ENCODE measurements around the gene SUGP2.
"Not testable (repeated sequence)": the region's sequence is repeated elsewhere in the genome, so short reads cannot be mapped to it uniquely, and the experiment has no call there.

SUGP2 gene

DNA sequence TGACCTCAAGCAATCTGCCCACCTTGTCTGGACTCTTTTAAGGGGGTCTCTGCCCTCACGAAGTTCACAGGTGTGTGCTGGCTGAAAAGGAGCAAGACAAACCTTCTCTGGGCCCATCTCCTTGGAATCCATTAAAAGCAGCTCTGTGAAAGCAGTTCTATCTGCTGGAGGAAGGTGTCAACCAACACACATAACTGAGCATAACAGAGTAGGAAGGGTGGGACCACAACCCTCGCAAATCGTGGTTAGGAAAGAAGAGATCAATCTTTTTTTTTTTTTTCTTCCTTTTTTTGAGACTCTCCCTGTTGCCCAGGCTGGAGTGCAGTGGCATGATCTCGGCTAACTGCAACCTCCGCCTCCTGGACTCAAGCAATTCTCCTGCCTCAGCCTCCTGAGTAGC lies 1.4 kb downstream of the SUGP2 start:
- DNase-seq, result no peak

DNA sequence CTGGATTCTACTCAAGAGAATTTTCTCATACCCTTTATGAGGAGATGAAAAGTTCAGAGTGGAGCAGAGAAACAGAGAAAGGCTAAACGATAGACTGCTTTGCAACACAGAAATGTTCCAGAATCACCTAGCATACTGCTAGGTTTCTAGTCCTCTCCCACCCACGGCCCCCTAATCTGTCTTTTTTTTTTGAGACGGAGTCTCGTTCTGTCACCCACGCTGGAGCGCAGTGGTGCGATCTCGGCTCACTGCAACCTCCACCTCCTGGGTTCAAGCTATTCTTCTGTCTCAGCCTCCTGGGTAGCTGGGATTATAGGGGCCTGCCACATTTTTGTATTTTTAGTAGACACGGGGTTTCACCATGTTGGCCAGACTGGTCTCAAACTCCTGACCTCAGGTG lies 4.8 kb downstream of the SUGP2 start:
- DNase-seq, result no peak

DNA sequence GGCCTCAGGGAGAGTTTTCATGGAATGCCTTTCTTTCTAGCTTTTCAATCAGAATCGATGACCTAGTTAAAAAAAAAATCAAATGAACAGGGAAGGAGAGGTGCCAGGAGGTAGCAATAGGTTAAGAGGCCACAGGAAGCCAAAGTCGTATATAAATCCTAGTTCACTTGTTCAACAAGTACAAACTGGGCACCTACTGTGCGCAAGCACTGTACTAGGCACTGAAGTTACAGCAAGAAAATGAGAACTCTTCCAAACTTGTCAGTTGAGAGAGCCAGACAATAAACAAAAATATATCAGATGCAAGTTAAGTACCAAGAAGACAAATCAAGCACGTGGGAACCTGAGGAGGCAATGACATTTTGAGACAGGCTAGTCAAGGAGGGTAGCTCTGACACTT lies 6.1 kb downstream of the SUGP2 start:
- DNase-seq, result no peak

DNA sequence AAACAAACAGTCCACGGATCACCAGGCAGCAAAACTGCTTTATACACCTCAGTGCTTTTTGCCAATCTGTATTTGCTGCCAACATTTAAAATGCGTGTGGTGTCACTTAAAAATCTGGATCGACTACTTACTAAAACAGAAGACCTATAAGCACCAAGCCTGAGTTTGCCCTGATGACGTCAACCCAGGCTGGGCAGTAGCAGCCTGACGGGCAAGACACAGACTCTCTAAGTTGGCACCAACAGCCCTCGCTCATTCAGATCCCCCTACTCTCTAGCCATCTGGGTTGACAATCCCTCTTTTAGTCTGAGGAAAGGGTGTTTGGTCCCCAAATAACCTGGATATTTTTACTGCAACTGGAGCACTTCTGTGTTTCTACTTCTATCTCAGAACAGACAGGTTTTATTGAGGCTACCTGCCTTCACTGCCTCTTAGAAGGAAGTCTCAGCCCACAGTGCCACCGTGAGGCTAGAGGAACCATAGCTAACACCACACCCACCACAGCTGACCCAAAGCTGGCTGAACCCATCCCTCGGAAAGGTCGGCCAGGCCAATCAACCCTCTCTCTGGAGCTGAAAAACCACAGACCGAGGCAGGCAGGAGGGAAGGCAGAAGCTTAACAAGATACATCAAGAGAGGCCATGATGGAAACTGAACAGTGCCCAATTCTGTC lies 6.9 kb downstream of the SUGP2 start:
- peak in 2 of 3 donors; percentile 5 to 9 for DNase-seq

DNA sequence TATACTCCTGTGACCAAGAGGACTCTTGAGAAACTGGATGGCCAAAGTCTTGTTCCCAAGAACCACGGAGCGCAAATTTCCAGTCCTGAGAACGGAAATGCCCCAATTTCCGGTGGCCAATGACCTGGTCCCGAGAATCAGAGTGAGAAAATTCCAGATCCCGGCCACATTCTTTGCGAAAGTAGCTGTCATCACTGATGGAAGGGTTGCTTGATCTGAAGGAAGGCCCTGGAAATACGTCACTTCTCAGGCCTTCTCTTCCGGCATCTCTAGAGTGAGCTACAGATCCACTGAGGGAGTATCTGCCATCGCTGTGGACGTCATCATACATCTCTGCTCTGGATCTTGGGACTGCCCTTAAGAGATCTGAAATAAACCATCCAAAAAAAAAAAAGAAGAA lies 7.5 kb downstream of the SUGP2 start:
- no peak for DNase-seq

DNA sequence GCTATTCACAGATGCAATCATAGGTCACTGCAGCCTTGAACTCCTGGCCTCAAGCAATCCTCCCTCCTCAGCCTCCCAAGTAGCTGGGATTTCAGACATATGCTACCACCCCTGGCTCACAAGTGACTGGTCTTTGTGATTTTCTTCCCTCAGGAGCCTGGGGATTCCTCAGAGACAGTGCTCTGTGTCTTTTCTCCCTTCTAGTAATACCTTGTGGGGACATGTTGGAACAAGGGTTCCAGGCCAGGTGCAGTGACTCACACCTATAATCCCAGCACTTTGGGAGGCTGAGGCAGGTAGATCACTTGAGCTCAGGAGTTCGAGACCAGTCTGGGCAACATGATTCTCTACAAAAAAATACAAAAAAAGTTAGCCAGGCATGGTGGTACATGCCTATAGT lies 9.9 kb downstream of the SUGP2 start:
- DNase-seq, result not testable (repeated sequence)

DNA sequence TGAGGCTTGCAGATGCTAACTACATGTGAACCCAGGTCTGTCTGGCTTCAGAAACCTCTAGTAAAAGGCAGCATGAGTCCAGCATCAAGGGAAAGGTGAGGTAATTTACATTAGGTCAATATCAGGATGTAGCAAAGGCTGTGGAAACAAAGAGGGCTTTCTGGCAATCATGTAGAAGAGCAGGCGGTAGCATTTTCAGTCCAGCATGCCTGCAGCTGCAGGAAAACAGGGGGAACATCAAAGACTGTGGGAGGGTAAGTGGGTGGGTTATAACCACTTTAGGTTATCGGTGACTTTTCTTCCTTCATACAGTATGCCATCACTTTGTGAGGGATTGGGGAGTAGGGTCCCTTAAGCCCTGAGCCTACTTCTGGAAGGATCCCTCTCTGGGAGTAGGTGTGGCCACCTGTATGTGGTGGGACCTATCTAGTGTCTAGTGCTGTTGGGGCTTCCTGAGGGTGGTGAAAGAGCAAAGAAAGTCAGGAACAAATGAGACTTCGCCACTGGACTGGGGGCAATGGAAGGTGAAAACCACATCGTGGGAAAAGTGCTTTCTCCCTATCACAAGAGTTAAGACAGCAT lies 10.8 kb downstream of the SUGP2 start:
- no peak for DNase-seq

DNA sequence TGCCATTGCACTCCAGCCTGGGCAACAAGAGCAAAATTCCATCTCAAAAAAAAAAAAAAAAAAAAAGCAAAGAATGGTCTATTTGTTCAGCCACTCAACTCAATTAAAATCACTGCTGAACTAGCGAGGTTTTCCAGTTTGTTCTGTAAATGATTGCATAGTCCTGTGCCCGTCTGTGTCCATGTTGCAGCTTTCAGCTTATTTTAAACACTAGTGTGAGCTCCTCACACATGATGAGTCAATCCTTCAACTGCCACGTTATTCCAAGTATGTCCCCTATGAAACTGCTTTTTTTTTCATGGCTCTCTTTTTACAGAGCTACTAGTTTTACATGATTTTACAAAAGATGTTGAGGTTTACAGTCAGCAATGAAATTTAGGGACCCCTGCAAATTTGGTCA lies 12.2 kb downstream of the SUGP2 start:
- DNase-seq, result no peak

DNA sequence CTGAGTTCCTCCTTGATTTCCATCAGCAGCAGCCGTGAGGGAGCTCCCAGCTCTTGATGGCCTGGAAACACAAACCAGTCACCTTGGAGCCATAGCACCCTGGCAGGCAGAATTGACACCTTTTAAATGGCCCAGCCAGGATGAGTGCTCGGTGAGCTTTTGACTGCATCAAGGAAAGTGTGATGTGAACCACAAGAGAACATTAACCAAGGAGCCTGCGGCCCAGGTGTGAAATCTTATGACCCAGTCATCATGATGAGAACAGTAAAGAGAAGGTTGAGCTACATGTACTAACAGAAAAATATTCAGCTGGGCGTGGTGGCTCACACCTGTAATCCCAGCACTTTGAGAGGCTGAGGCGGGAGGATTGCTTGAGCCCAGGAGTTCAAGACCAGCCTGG lies 22.8 kb downstream of the SUGP2 start:
- DNase-seq, result no peak

DNA sequence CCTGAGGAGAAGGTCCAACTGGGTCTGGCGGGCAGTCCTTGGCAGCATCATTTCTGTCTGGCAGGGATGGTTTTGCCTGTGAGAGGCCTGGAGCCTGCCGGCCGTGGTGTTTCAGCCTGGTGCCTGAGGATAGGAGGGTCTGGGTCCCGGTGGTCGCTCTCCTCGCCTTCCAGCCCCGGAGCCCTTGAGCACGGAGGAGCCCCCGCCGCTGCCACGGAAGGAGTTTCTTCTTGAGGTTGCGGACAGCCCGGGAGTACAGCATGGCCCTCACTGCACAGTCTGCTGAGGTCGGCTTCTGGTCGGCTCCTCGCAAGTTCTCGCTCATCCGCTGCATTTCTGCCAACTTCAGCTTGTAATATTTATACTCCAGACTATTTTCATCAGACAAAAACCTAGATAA lies 23.4 kb downstream of the SUGP2 start:
- no peak for DNase-seq

DNA sequence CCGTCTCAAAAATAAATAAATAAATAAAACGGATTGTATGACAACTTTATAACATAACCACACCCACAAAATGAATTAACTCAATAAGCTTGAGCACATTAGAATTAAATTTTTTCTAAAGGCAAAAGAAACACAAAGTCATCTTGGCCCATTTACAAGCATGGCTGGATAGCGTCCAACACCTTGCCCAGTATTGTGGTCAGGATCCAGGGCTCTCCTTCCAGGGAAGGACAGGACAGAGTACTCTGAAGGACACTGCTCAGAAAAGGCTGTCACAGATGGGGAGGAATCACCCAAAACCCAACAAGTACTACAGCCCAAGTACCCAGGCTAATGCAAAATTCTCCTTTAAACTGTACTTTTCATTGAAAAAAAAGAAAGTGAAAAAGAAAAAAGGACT lies 27.1 kb downstream of the SUGP2 start:
- DNase-seq, result no peak

DNA sequence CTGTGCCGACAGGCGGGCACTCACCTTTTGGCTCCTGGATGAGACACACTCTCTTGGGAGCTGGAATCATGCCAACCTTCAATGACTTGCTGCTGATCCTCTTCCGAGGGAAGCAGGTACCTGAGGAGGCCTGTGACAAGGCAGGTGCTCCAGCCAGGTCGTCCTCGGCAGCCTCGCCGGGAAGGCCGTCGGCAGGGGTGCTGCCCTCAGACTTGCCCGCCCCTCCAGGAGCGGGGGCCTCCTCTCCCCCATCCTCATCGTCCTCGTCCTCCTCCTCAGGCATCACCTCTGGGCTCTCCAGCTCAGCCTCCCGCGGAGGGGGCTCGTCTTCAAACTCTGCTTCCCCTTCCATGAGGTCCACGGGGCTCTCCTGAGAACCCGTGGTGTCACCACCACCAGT lies 29.2 kb downstream of the SUGP2 start:
- DNase-seq, result no peak

DNA sequence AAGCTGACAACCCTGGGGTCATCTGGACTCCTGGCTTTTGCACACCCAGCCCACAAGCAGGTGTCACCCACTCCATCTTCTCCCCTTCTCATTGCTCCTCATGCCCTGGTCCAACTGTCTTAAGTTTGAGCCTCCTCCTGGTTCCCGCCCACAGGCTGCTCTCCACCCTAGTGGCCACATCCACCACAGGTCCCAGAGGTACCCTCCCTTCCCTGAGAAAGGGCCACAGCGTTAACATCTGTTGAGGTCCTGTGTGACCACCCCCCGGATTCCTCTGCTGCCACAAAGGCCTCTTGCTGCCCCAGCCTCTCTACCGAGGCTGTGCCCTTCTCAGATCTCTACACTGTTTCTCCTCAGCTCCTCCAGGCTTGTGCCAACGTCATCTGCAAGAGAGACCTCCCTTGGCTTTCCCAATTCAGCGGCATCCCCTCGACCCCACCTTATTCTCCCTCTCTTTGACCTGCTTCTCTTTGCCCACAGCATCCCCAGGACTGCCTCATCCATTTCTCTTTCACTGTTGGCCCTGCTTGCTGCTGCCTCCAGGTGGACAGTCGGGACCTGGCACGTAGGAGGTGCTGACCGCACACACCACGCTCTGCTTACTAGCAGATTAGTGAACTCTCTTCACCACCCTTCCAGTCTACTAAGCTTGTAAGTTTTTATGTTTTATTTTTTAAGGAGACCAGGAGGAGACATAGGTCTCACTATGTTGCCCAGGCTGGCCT lies 33.3 kb downstream of the SUGP2 start:
- no peak for DNase-seq

DNA sequence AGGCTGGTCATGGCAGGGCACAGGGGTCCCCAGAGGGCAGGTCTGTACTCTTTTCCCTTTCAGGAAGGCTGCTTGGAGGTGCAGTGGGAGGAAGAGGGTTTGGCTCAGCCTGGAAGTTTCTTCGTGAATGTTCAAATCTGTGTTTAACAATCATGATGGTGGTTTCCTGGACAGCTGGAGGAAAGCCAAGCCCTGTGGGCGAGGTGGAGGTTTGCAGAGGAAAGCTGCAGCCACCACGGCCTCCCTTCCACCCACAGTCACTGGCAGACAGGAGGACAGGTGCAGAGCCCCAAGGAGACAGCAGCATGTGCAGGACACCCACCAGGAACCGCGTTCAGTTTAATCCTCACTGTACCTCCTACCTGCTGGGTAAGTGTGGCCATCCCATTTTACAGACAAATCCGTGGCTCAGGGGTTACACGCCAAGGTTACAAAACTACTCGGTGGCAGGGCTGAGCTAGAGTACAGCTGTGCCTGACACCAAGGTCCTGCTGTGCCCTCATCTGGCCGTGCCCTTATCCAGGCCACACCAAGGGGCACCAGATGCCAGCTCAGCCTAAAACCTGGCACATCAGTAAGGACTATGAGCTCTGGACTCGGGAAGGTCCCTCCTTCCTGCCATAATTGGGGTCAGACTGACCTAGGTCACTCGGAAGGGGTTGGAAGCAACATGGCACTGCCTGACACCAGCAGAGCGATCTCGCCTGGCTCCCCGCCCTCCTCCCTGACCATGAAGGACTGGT lies 34.1 kb downstream of the SUGP2 start:
- DNase-seq, result no peak

DNA sequence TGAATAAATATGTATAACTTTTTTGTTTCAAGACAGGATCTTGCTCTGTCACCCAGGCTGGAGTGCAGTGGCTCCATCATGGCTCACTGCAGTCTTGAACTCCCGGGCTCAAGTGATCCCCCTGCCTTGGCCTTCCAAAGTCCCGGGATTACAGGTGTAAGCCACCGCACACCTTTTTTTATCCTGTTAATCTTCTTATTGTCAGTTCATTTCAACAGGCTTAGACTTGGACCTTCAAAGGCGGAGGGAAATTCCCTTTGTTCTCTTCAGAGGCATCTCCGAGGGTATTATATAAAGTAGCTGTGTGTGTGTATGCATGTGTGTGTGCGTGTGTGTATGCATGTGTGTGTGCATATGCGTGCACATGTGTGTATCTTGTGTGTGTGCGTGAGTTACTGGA lies 35.0 kb downstream of the SUGP2 start:
- DNase-seq, result no peak

DNA sequence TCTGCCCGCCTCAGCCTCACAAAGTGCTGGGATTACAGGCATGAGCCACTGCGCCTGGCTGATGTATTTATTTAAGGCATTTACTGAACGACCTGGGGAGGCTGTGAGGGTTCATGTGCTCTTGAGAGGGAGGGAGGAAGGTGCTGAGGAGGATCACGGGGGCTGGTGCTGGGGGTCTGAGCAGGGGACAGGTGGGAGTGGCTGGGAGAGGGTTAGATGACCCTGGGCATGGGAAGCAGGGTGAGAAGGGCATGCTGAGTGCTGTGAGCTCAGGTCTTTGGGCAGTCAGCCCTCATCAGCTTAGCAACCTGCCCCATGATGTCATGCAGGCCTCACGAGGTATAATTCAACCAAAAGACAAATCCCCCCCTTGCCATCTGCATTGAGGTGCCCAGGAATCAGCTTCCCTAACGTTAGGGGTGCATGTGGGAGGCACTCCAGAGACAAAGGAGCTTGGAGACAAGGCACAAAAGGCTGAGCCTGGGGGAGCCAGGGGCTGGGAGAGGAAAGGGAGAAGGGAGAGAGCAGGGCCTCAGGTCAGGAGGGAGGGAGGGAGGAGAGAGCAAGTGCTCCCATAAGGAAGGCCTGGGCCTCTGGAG lies 36.4 kb downstream of the SUGP2 start:
- DNase-seq, result no peak

DNA sequence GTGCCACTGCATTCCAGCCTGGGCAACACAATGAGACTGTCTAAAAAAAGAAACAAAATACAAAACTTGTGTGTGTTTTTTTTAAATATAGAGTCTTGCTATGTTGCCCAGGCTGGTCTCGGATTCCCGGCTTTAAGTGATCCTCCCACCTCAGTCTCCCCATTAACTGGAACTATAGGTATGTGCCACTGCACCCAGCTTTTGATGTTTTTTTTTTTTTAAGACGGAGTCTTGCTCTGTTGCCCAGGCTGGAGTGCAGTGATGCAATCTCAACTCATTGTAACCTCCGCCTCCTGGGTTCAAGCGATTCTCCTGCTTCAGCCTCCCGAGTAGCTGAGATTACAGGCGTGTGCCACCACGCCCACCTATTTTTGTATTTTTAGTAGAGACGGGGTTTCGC lies 37.0 kb downstream of the SUGP2 start:
- DNase-seq, result no peak

DNA sequence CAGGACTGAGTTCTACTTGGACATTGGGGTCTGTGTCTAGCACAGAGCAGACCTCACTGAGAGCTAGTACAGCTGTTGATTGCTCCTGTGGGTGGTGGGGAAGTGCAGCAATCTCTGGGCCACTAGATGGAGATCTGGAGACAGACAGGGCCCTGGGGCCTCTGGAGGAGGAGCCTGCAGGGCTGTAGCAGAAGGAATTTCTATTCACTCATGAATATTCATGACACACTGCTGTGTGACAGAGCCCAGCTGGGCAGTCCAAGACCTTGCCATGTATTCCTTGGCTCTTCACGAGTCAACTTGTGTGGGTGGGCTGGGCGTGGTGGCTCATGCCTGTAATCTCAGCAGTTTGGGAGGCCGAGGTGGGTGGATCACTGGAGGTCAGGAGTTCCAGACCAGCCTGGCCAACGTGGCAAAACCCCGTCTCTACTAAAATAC lies 37.5 kb downstream of the SUGP2 start:
- DNase-seq, result peak; percentile 87 to 93 (median 89)

DNA sequence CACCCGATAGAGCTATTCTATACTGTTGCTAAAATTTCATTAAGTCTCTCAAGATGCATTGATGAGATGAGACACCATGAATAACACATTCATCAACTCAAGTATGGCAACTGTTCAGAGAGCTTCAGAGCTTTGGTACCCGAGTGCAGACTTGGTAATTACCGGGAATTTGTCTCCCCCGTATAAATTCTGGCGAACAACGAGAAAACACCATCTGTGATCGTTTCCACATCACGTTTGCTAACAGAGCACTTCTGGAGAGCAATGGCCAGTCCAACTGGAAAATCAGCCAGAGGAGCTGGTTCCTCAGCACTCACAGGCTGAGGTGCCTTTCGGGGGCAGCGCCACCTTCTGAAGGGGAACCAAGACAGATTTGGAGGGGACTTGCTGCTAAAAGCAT lies 40.2 kb downstream of the SUGP2 start:
- no peak for DNase-seq

DNA sequence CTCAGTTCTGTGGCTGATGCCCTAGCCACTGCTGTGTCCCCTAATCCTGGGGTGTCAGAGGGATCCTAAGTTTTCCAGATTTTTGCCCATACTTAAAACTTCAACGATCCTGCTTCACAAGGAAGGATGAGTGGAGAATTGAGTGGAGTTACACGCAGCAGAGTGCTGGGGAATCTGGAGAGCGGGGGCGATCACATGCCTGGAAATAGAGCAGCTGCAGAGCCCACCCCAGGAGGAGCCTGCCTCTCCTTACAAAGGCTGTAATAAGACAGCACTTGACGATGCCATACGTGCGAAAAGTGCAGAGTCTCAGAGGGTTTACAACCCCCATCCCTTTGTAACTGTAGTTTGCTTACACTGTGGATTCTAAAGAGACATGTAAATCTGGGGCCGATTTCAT lies 40.6 kb downstream of the SUGP2 start:
- DNase-seq, result no peak

DNA sequence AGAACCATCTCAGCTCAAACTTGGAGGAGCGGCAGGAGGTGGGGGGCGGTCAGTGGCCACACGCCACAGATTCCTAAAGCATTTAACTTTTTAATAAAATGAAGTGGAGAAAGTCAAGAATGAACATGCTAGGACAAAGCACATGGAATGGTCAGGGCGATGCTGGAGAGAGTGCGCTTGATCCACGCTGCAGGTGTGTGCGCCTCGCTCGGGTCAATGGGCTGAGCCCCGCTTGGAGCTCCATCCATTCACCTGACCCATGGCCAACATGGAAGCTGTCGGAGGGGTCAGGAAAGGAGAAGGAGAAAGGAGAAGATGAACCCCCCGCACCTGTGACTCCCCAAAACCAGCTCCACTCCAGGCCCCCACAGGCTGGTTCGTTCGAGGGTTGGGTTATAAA lies 41.8 kb downstream of the SUGP2 start:
- DNase-seq, result no peak

DNA sequence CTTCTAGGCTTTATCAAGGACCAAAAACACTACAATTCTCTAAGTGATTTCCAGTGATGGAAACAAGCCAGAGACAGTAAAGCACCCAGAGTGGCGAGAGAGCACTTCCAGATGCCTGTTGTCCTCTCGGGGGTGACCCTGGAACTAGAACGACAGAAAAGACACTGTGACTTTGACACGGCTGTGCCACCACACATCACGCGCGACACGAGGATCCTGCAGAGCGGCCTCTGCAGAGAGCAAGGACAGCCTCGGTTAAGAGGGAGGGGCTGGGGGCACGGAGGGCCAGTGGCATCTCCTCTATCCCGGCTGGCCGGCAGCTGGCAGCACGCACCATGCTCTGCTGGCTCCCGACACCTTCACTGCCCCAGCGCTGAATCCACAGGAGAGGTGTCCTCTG lies 42.3 kb downstream of the SUGP2 start:
- no peak for DNase-seq

DNA sequence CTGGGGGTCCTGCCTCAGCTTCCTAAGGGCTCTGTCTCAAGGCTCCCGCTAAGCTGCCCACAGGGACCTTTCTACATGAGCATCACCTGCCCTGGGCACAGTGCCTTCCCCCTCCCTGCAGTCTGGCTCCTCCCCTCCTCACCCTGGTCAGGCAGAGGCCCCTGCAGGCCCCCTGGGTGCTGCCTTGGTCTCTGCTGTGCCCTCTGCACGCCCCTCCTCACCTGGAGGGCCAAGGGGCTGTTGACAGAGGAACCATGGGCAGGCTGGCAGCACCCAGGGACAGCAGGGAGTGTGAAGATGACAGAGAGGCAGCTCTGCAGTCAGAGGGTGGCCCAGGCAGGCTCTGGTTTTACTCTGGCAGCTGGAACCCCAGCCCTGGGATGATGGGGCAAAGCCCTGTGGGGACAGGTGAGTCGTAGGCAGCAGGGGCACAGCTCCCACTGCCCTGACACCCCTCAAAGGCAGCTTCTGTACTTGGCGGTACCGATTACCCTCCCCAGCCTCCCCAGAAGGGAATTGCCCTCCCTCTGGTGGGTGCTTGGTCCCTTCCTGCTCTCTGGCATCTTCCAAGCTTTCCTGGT lies 43.1 kb downstream of the SUGP2 start:
- DNase-seq, result no peak
